Nephron (organoid): Measurements from ENCODE around the gene NINJ1.

Experiments
- H3K27ac Mint-ChIP-seq, 3 experiments: 2 replicates each; pipeline ENCODE4 v1.8.0; 2020; ENCODE audit warnings: mixed read lengths in 3 of 3, mild to moderate bottlenecking in 2 of 3, moderate library complexity in 1 of 3
- H3K27me3 Mint-ChIP-seq: 2 replicates; pipeline ENCODE4 v1.8.0; 2021; ENCODE audit warnings: low read depth, mild to moderate bottlenecking, moderate library complexity, mixed read lengths
- H3K36me3 Mint-ChIP-seq: 2 replicates; pipeline ENCODE4 v1.8.0; 2020; ENCODE audit warnings: low read depth, mixed read lengths
- H3K4me1 Mint-ChIP-seq: 2 replicates; pipeline ENCODE4 v1.8.0; 2020; ENCODE audit warnings: mixed read lengths
- H3K4me3 Mint-ChIP-seq, 3 experiments: 2 replicates each; pipeline ENCODE4 v1.8.0; 2020; ENCODE audit warnings: mild to moderate bottlenecking in 3 of 3, mixed read lengths in 3 of 3, moderate library complexity in 2 of 3
- H3K9me3 Mint-ChIP-seq: 2 replicates; pipeline ENCODE4 v1.8.0; 2020; ENCODE audit warnings: mixed read lengths
- CTCF ChIP-seq, 3 experiments: fragments of 200-600 bp; sonication (generic); IDR thresholded peaks; one replicate each; pipeline ENCODE4 v1.5.0; 2021; ENCODE audit warnings: antibody characterized with exemption in 3 of 3; ENCODE audit not compliant: unreplicated experiment in 3 of 3

Gene NINJ1

DNA sequence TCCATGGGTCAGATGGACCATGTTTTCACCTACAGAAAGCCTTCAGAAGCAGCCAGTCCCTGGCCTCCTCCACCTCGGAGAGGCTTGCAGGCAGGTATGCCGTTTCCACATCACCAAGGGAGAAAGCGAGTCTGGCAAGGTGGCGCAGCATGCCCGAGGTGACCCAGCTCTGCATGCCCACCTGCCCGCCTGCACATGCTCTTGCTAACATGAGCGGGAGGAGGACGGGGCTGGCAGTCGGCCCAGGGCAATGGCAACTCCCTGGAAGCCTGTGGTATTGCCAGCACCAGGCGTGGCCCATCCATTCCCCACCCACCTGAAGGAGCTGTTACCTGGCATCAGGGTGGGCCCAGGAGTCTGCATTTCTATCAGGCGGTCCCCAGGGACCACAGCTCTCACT lies 3.3 kb upstream of the NINJ1 start:
- Mint-ChIP-seq H3K36me3 (no peaks in the 10 kb centered on the region), H3K9me3 (no peaks in the 10 kb centered on the region), H3K4me1 (peaks cover 22% of the 10 kb centered on the region), H3K27ac (no peak overlapping the region), H3K27me3 (peaks cover 5% of the 10 kb centered on the region), H3K4me3 (no peak overlapping the region)
- no peak for TF ChIP-seq CTCF (IDR thresholded peaks at IDR 0.05; ENCODE audit: unreplicated experiment in 3 of 3)

DNA sequence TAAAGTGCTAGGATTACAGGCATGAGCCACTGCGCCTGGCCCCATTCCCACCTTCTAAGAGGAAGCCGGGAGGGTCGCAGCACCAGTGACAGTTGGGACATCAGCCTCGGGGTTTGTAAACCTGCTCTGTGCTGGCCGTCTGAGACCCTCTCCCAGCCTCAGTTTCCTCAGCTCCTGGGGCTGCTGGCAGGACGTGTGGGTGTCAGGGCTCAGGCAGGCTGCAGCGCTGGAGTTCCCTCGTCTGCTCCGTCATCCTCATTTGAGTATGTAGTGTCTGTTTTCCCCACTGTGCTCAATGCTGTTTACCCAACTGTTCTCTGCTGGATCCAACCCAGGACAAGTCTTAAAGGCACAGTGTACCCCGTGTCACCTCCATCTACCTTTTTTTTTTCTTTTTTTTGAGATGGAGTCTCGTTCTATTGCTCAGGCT lies 2.0 kb upstream of the NINJ1 start:
- peaks cover 5% of the 10 kb centered on the region for H3K27me3 Mint-ChIP-seq
- no peaks in the 10 kb centered on the region for H3K9me3 Mint-ChIP-seq
- no peaks in the 10 kb centered on the region for H3K36me3 Mint-ChIP-seq
- H3K27ac Mint-ChIP-seq = peak overlapping the region in 2 of 3 experiments; percentile 65 to 75
- no peak for TF ChIP-seq CTCF (IDR thresholded peaks at IDR 0.05; ENCODE audit: unreplicated experiment in 3 of 3)
- peak overlapping the region; percentile 69 to 84 (median 76) for H3K4me3 Mint-ChIP-seq
- peaks cover 23% of the 10 kb centered on the region for H3K4me1 Mint-ChIP-seq

GRCh38 chr9:93134740-93135444 lies 841 bp upstream of the NINJ1 start:
- peaks cover 5% of the 10 kb centered on the region for H3K27me3 Mint-ChIP-seq
- H3K36me3 Mint-ChIP-seq = no peaks in the 10 kb centered on the region
- no peak for TF ChIP-seq CTCF (IDR thresholded peaks at IDR 0.05; ENCODE audit: unreplicated experiment in 3 of 3)
- peaks cover 23% of the 10 kb centered on the region for H3K4me1 Mint-ChIP-seq
- H3K27ac Mint-ChIP-seq = peak overlapping the region; percentile 49 to 80 (median 78)
- H3K9me3 Mint-ChIP-seq = no peaks in the 10 kb centered on the region
- H3K4me3 Mint-ChIP-seq = peak overlapping the region; percentile 80 to 86 (median 85)

GRCh38 chr9:93133681-93134014 lies 403 bp downstream of the NINJ1 start:
- Mint-ChIP-seq H3K27me3 (peaks cover 5% of the 10 kb centered on the region), H3K4me3 (peak overlapping the region; percentile 85 to 90 (median 89)), H3K36me3 (no peaks in the 10 kb centered on the region), H3K27ac (peak overlapping the region; percentile 75 to 93 (median 92)), H3K9me3 (no peaks in the 10 kb centered on the region), H3K4me1 (peaks cover 26% of the 10 kb centered on the region)
- no peak for TF ChIP-seq CTCF (IDR thresholded peaks at IDR 0.05; ENCODE audit: unreplicated experiment in 3 of 3)

- Mint-ChIP-seq H3K27ac (peak overlapping the region; percentile 75 to 93 (median 92)), H3K4me1 (peaks cover 31% of the 10 kb centered on the region), H3K4me3 (peak overlapping the region; percentile 85 to 90 (median 89)), H3K9me3 (no peaks in the 10 kb centered on the region), H3K36me3 (no peaks in the 10 kb centered on the region), H3K27me3 (peaks cover 5% of the 10 kb centered on the region)
- TF ChIP-seq CTCF (IDR thresholded peaks at IDR 0.05; ENCODE audit: unreplicated experiment in 3 of 3) = no peak
Measured at GRCh38 chr9:93132946-93133680, 938 bp downstream of the NINJ1 start.
